Measurements from ENCODE around the gene KIF16B. TPM values are rescaled to one million over a fixed set of nuclear protein-coding genes. Genes with fewer than 3 reads are reported as not detected.

Gene KIF16B
- total and polyA plus RNA-seq, 8 donors = 5.0 to 59.8 (median 24.2) TPM

DNA sequence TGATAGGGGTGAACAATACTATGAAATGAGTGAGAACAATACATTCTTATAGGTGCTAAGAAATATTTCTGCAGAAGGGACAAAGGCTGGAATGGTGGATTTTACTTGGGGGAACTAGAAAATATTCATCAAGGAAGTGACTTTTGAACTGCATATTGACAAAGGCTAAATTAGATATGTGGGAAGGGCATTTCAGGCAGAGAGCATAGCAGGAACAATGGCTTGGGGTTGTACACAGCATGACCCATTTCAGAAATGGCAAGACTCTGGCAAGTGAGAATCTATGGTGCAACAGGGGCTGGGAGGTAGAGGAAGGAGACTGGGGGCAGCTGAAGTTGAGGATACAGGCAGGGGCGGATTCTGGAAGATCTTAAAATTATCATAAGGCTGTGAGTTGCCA is 46.7 kb upstream of the KIF16B start:
- no peak overlapping the region for H3K4me3 ChIP-seq
- no peaks in the 10 kb centered on the region for H3K36me3 ChIP-seq
- no peaks in the 10 kb centered on the region for H3K27me3 ChIP-seq
- H3K9me3 ChIP-seq = no peaks in the 10 kb centered on the region
- intact Hi-C loops (cut with DNase I; ENCODE audit: low total_unique reads) = no loop called here
- DNase-seq = no peak
- H3K27ac ChIP-seq = no peak overlapping the region
- WGBS, 5 donors = 77 to 96% (median 88%) methylated on average over 1 of the region's 1 CpG
- peaks cover 0 to 3% (median 0%) of the 10 kb centered on the region in 4 donors for H3K4me1 ChIP-seq
- TF ChIP-seq POLR2A (IDR thresholded peaks at IDR 0.05) (no peak), EP300 (IDR thresholded peaks at IDR 0.05) (no peak), POLR2AphosphoS5 (IDR thresholded peaks at IDR 0.05) (no peak)
- TF ChIP-seq, protein P1, sequence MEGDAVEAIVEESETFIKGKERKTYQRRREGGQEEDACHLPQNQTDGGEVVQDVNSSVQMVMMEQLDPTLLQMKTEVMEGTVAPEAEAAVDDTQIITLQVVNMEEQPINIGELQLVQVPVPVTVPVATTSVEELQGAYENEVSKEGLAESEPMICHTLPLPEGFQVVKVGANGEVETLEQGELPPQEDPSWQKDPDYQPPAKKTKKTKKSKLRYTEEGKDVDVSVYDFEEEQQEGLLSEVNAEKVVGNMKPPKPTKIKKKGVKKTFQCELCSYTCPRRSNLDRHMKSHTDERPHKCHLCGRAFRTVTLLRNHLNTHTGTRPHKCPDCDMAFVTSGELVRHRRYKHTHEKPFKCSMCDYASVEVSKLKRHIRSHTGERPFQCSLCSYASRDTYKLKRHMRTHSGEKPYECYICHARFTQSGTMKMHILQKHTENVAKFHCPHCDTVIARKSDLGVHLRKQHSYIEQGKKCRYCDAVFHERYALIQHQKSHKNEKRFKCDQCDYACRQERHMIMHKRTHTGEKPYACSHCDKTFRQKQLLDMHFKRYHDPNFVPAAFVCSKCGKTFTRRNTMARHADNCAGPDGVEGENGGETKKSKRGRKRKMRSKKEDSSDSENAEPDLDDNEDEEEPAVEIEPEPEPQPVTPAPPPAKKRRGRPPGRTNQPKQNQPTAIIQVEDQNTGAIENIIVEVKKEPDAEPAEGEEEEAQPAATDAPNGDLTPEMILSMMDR (IDR thresholded peaks at IDR 0.05) = no peak

DNA sequence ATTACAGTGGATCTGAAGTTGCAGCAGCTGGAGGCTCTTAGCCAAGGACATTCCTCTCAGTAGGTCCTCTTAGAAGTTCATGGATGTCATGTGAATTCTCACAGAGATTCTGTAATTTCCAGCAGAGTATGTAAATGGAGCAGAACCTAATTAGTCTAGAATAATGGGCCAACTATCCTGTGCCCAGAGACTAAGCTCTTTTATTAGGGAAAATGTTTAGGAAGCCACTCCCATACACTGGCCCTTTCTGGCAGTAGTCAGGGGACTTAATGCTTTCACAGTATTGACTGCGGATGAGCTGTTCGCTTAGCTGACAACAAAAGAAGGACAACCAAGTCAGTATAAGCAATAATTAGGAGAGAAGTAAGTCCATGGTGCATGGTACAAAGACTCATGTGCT is 43.8 kb upstream of the KIF16B start:
- H3K36me3 ChIP-seq = no peaks in the 10 kb centered on the region
- TF ChIP-seq EP300 (IDR thresholded peaks at IDR 0.05) (no peak), POLR2AphosphoS5 (IDR thresholded peaks at IDR 0.05) (no peak), POLR2A (IDR thresholded peaks at IDR 0.05) (no peak)
- TF ChIP-seq, protein P1 (IDR thresholded peaks at IDR 0.05) = no peak
- no peak overlapping the region for H3K4me3 ChIP-seq

DNA sequence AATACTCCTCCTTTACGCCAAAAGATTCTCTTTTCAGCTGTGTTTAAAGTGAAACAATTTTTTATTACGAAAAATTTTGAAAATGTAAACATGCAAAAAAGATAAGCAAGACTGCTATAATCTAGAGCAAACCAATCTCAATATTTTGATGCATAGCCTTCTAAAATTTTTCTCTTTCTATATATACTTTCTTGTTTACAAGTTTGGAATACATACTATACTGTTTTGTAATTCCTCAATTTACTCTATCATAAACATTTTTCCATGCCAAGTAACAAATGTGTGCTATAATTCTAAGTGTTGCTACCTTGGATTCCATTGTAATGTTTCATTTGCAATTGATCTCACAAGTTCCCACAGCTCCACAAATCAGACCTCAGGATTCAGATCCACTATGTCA is 43.1 kb upstream of the KIF16B start:
- Histone ChIP-seq H3K27ac (no peak overlapping the region), H3K27me3 (no peaks in the 10 kb centered on the region), H3K4me3 (no peak overlapping the region), H3K4me1 (peaks cover 0 to 3% (median 0%) of the 10 kb centered on the region in 4 donors), H3K9me3 (no peaks in the 10 kb centered on the region), H3K36me3 (no peaks in the 10 kb centered on the region)
- intact Hi-C loops (cut with DNase I; ENCODE audit: low total_unique reads) = no loop called here
- TF ChIP-seq POLR2A (IDR thresholded peaks at IDR 0.05) (no peak), POLR2AphosphoS5 (IDR thresholded peaks at IDR 0.05) (no peak)
- TF ChIP-seq, protein P1 (IDR thresholded peaks at IDR 0.05) = no peak
- 67 to 83% (median 74%) methylated on average over 2 of the region's 2 CpGs for WGBS, 5 donors
- DNase-seq = no peak

More for the DNA sequence above, 43.8 kb upstream of the KIF16B start:
- no peaks in the 10 kb centered on the region for H3K9me3 ChIP-seq
- 90 to 100% (median 95%) methylated on average over 2 of the region's 2 CpGs for whole genome bisulfite sequencing, 5 donors
- DNase-seq = no peak
- H3K4me1 ChIP-seq = peaks cover 0 to 3% (median 0%) of the 10 kb centered on the region in 4 donors
- H3K27me3 ChIP-seq = no peaks in the 10 kb centered on the region
- intact Hi-C loops (cut with DNase I; ENCODE audit: low total_unique reads) = no loop called here
- H3K27ac ChIP-seq = no peak overlapping the region

DNA sequence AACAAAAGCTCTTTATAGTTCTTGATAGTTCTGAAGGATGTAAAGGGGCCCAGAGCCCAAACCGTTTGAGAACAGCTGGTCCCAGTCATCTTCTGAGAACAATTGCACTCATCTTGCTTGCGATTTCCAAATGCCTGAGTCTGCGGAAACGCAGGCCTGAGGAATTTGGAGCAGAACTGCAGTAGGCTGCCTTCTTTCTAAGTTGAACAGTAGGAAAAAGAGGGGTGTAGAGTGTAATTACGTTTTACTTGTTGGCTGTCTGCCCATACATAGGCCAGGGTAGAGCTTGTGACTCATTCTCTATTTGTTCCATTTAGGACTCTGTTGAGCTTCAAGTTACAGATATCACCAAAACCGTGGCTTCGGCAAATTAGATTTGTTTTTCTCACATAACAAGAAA is 42.0 kb upstream of the KIF16B start:
- no peak overlapping the region for H3K27ac ChIP-seq
- WGBS, 5 donors = 20 to 37% (median 29%) methylated on average over 7 of the region's 7 CpGs
- intact Hi-C loops (cut with DNase I; ENCODE audit: low total_unique reads) = no loop called here
- TF ChIP-seq POLR2A (IDR thresholded peaks at IDR 0.05) (no peak), EP300 (IDR thresholded peaks at IDR 0.05) (no peak), POLR2AphosphoS5 (IDR thresholded peaks at IDR 0.05) (peak in 1 of 3 donors; percentile 39)
- TF ChIP-seq, protein P1 (IDR thresholded peaks at IDR 0.05) = no peak
- no peaks in the 10 kb centered on the region for H3K36me3 ChIP-seq
- peak in 1 of 2 donors; percentile 92 for DNase-seq
- H3K27me3 ChIP-seq = no peaks in the 10 kb centered on the region
- peaks cover 0 to 3% (median 0%) of the 10 kb centered on the region in 4 donors for H3K4me1 ChIP-seq
- no peak overlapping the region for H3K4me3 ChIP-seq
- H3K9me3 ChIP-seq = no peaks in the 10 kb centered on the region

Data from stomach (tissue), 9 donors.